DMS 273 (cell line): ENCODE measurements around the gene SEPTIN10.
"Not testable (repeated sequence)": the region's sequence is repeated elsewhere in the genome, so short reads cannot be mapped to it uniquely, and the experiment has no call there.

Experiments used
- DNase-seq: peaks from one replicate; lab custom pipeline; 2025; ENCODE audit not compliant: unreplicated experiment; lab: John Stamatoyannopoulos, UW

Gene SEPTIN10

GRCh38 chr2:109613922-109614714 is at the start of gene SEPTIN10, which contains the start of gene SOWAHC:
Gene SEPTIN10 (minus strand): TSS chr2:109613966. CDS start chr2:109613827, 139 bp downstream.
Gene SOWAHC (plus strand): TSS chr2:109614364. CDS start chr2:109614490, 126 bp downstream.
- DNase-seq: peak; percentile 99

- DNase-seq: peak; percentile 39
Observed at GRCh38 chr2:109662889-109663288, 49.1 kb upstream of the SEPTIN10 start.

- DNase-seq: peak; percentile 93
Observed at GRCh38 chr2:109660046-109660860, 46.5 kb upstream of the SEPTIN10 start.

- DNase-seq: peak; percentile 82
Observed at GRCh38 chr2:109659396-109660045, 45.8 kb upstream of the SEPTIN10 start.

- DNase-seq: no peak
Observed at GRCh38 chr2:109655287-109655686, 41.5 kb upstream of the SEPTIN10 start.

GRCh38 chr2:109654326-109655050 is 40.7 kb upstream of the SEPTIN10 start:
- no peak for DNase-seq

- peak; percentile 31 for DNase-seq
Observed at GRCh38 chr2:109649736-109650695, 36.2 kb upstream of the SEPTIN10 start.

- DNase-seq: no peak
Observed at GRCh38 chr2:109648041-109648527, 34.3 kb upstream of the SEPTIN10 start.

- DNase-seq: no peak
Observed at GRCh38 chr2:109647636-109648035, 33.9 kb upstream of the SEPTIN10 start.

GRCh38 chr2:109646961-109647360 is 33.2 kb upstream of the SEPTIN10 start:
- DNase-seq: no peak

GRCh38 chr2:109645412-109646184 is 31.8 kb upstream of the SEPTIN10 start:
- DNase-seq: no peak

- DNase-seq: peak; percentile 23
Observed at GRCh38 chr2:109644571-109645275, 31.0 kb upstream of the SEPTIN10 start.

GRCh38 chr2:109640000-109640399 is 26.2 kb upstream of the SEPTIN10 start:
- DNase-seq: not testable (repeated sequence)

- peak; percentile 94 for DNase-seq
Observed at GRCh38 chr2:109638795-109639194, 25.0 kb upstream of the SEPTIN10 start.

- no peak for DNase-seq
Observed at GRCh38 chr2:109637749-109638570, 24.2 kb upstream of the SEPTIN10 start.

GRCh38 chr2:109636317-109636716 is 22.6 kb upstream of the SEPTIN10 start:
- no peak for DNase-seq
